HEK293T (cell line): Measurements from ENCODE around the gene PAQR7.
A peak's percentile ranks its signal among the peaks of the same experiment; 100 is the strongest.

ENCODE experiments used
- CTCF ChIA-PET: fragments of 350-600 bp; formaldehyde crosslinking; extraction: SDS; loops from one replicate; lab custom pipeline; 2021; ENCODE audit warnings: antibody characterized with exemption, inconsistent platforms; lab: Yijun Ruan, JAX
- POLR2A ChIA-PET: fragments of 350-600 bp; formaldehyde crosslinking; extraction: SDS; loops from one replicate; lab custom pipeline; 2020; ENCODE audit warnings: antibody characterized with exemption, inconsistent platforms; lab: Yijun Ruan, JAX
- DNase-seq: peaks from one replicate; pipeline ENCODE4 v3.0.0; 2012; ENCODE audit warnings: mixed read lengths; ENCODE audit errors: extremely low spot score
- ARNT ChIP-seq: fragments of 450-650 bp; IDR thresholded peaks from 2 replicates; pipeline ENCODE4 v1.6.1; 2017; ENCODE audit warnings: mild to moderate bottlenecking
- BHLHE40 ChIP-seq: fragments of 450-650 bp; IDR thresholded peaks from 2 replicates; pipeline ENCODE4 v1.6.1; 2016; ENCODE audit warnings: mild to moderate bottlenecking, moderate library complexity, borderline replicate concordance
- CTBP1 ChIP-seq: fragments of 450-650 bp; IDR thresholded peaks from 2 replicates; pipeline ENCODE4 v1.6.1; 2016; ENCODE audit warnings: borderline replicate concordance
- ELF4 ChIP-seq: fragments of 450-650 bp; IDR thresholded peaks from 2 replicates; pipeline ENCODE4 v1.6.1; 2017; ENCODE audit warnings: antibody characterized with exemption
- FOXA1 ChIP-seq: fragments of 450-650 bp; IDR thresholded peaks from 2 replicates; pipeline ENCODE4 v1.6.1; 2016; ENCODE audit warnings: mild to moderate bottlenecking
- FOXK2 ChIP-seq: fragments of 450-650 bp; IDR thresholded peaks from 2 replicates; pipeline ENCODE4 v1.6.1; 2016; ENCODE audit warnings: mild to moderate bottlenecking
- FOXM1 ChIP-seq: fragments of 450-650 bp; IDR thresholded peaks from 2 replicates; pipeline ENCODE4 v1.6.1; 2017; ENCODE audit warnings: mild to moderate bottlenecking, borderline replicate concordance
- HDGF ChIP-seq: fragments of 450-650 bp; IDR thresholded peaks from 2 replicates; pipeline ENCODE4 v1.6.1; 2017; ENCODE audit warnings: antibody characterized with exemption, borderline replicate concordance
- L3MBTL2 ChIP-seq: fragments of 450-650 bp; conservative IDR thresholded peaks from 2 replicates; pipeline ENCODE4 v1.6.1; 2016; ENCODE audit warnings: mild to moderate bottlenecking
- LEF1 ChIP-seq: fragments of 450-650 bp; IDR thresholded peaks from 2 replicates; pipeline ENCODE4 v1.6.1; 2017; ENCODE audit warnings: mild to moderate bottlenecking, borderline replicate concordance
- NFRKB ChIP-seq: fragments of 450-650 bp; IDR thresholded peaks from 2 replicates; pipeline ENCODE4 v1.6.1; 2016; ENCODE audit warnings: mild to moderate bottlenecking, moderate library complexity
- SP1 ChIP-seq: fragments of 450-650 bp; IDR thresholded peaks from 2 replicates; pipeline ENCODE4 v1.6.1; 2017
- SUZ12 ChIP-seq: fragments of 450-650 bp; IDR thresholded peaks from 2 replicates; pipeline ENCODE4 v1.6.1; 2016; ENCODE audit warnings: mild to moderate bottlenecking
- TARDBP ChIP-seq: fragments of 450-650 bp; IDR thresholded peaks from 2 replicates; pipeline ENCODE4 v1.6.1; 2016
- ZNF384 ChIP-seq: fragments of 450-650 bp; IDR thresholded peaks from 2 replicates; pipeline ENCODE4 v1.6.1; 2016
- TF ChIP-seq, protein P1 (sequence below): fragments of 450-650 bp; IDR thresholded peaks from 2 replicates; pipeline ENCODE4 v1.6.1; 2016

The PAQR7 gene

DNA sequence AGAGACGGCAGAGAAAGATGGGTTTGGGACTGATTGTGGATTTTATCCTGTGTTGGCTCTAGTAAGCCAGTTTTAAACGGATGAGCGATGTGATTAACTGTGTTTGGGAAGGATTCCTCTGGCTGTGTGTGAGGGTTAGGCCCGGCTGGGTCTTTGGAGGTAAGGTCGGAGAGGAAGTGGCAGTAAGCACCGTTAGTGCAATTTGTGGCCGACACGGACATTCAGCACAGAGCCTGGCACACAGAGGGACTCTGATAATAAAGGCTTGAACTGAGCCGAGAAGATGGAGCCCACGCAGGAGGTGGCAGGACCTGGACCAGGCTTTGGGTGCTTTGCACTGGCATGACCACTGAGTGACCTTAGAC lies 54.4 kb downstream of the PAQR7 start:
- ChIA-PET POLR2A (interaction anchor here (0.8 kb wide), 1 partner anchor 10 kb away, joined by 5 read pairs; no protein-coding TSS in a partner anchor), CTCF (no interaction called here)
- no peak for TF ChIP-seq ARNT
- no peak for TF ChIP-seq BHLHE40
- no peak for TF ChIP-seq FOXA1
- TF ChIP-seq L3MBTL2, result no peak
- TF ChIP-seq SUZ12, result no peak
- no peak for TF ChIP-seq HDGF
- no peak for TF ChIP-seq TARDBP
- TF ChIP-seq LEF1, result no peak
- no peak for TF ChIP-seq SP1
- TF ChIP-seq FOXK2, result no peak
- TF ChIP-seq, protein P1, sequence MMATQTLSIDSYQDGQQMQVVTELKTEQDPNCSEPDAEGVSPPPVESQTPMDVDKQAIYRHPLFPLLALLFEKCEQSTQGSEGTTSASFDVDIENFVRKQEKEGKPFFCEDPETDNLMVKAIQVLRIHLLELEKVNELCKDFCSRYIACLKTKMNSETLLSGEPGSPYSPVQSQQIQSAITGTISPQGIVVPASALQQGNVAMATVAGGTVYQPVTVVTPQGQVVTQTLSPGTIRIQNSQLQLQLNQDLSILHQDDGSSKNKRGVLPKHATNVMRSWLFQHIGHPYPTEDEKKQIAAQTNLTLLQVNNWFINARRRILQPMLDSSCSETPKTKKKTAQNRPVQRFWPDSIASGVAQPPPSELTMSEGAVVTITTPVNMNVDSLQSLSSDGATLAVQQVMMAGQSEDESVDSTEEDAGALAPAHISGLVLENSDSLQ, result no peak
- TF ChIP-seq FOXM1, result no peak
- DNase-seq, result no peak

DNA sequence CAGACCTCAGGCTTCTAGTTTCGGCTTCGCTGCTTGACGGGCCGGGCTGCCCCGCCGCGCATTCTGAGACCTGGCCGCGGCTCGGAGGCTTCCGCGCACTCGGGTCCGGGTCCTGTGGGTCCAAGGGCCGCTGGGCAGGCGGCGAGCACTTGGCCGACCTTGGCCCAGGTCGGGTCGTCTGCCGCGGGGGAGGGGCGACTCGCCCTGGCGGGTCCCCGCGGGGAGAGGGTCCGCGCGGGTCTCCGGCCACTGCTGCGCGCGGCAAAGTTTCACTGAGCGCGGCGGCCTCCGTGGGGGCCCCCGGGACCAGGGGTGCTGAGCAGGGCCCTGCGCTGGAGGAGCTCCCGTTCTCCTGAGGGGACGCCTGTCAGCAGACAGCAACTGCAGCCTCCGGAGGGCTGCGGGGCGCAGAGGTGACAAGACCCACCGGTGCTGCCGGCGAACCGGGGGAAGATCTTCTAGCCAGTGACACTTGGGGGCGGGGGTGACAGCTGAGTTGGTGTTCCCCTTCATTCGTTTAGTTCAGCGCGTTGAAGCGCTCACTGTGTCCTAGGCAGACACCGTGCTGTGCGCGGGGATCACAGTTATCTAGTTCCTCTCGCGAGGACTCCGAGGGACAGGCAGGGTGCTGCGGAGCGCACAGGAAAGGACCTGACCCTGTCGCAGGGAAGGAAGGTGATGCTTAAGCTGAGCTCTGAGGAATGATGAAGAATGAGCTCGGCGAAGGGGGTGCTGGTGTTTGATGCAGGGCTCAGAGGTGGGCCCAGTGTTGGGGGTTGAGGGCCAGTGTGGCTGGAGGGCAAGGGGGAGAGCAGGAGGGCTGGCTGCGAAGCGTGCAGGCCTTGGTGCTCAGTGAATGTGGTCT lies 55.0 kb downstream of the PAQR7 start:
- ChIA-PET CTCF (interaction anchor here (0.5 kb wide), 1 partner anchor 111 kb away, joined by 3 read pairs; no protein-coding TSS in a partner anchor), POLR2A (interaction anchor here (0.6 to 1.7 kb wide), 9 partner anchors 8 to 177 kb away, joined by 3 to 11 read pairs (median 3); partner anchors contain the start of genes PAFAH2 and PAQR7)
- DNase-seq, result peak; percentile 69
- TF ChIP-seq TARDBP (no peak), L3MBTL2 (peak; percentile 37)

DNA sequence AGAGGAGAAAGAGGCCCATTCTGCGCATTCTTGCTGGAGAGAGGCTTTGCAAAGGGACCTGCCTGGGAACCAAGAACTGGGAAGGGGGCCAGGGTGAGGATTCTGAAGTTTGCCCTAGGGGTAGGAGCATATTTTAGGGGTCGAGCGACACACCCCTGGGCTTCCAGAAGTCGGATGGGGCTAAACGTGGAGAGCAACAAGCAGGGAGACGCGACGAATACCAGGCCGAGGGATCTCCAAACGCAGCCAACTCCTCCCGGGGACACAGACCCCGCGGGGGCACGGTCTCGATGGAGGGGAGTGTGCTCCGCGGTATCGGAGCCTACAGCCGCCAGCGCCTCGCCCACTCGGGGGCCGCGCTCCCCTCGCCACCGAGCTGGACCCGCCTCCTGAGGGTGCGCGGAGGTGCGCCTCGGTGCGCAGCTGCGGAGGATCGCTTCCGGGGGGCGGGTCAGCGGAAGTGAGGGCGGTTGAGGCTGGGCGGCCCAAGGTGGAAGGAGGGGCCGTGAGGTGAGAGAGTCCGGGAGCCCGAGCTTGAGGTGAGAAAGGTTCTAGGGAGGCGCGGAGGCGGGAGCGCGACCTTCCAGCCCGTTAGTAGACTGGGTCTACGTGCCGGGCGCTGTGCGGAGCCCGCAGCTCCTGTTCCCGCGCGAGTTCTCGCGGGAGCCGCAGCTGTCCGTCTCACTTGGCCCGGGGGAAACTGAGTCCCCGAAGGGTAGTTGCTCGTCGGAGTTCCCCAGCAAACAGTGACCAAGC lies 55.8 kb downstream of the PAQR7 start, which contains the start of gene MTFR1L:
Gene MTFR1L (plus strand): TSS at position 464 of the 756 bp plus-strand sequence. CDS start 3,151 bp downstream, outside the sequence.
- peak; percentile 87 for DNase-seq
- TF ChIP-seq, protein P1, result peak; percentile 85
- TF ChIP-seq LEF1, result no peak
- no peak for TF ChIP-seq TARDBP
- TF ChIP-seq SUZ12, result no peak
- TF ChIP-seq ELF4, result 0 out of 2 replicates have a peak, but pooled peaks have one; percentile 23
- TF ChIP-seq FOXA1, result no peak
- no peak for TF ChIP-seq BHLHE40
- TF ChIP-seq FOXM1, result no peak
- peak; percentile 34; the same call in 1 of the 2 replicates for TF ChIP-seq L3MBTL2
- TF ChIP-seq ZNF384, result no peak
- TF ChIP-seq HDGF, result peak; percentile 41; the same call in 1 of the 2 replicates
- no peak for TF ChIP-seq ARNT
- CTCF ChIA-PET, result interaction anchor here (0.5 kb wide), 1 partner anchor 112 kb away, joined by 3 read pairs; no protein-coding TSS in a partner anchor
- POLR2A ChIA-PET, result interaction anchor here (0.7 to 1.7 kb wide), 11 partner anchors 9 to 206 kb away, joined by 3 to 11 read pairs (median 3); partner anchors contain the start of genes PAFAH2 and PAQR7

DNA sequence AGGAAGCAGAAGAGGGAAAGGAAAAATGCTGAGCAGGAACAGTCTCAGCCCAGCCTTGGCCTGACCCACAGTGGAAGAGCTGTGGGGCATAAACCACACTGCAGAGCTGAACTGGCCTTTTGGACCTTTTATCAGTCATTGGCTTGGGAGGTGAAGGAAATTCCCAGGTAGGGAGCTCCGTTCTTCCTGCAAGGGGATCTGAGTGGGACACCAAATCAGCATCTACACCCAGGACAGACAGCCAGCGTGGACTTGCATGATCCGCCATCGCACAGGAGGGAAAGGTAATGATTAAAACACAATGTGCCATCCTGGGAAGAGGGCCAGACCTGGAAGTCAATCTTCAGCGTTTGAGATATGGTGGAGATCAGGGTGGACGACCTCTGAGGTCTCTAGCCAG lies 56.9 kb downstream of the PAQR7 start:
- TF ChIP-seq ELF4 (no peak), L3MBTL2 (no peak), SP1 (no peak), FOXM1 (no peak), FOXA1 (no peak), ARNT (no peak), LEF1 (no peak), ZNF384 (no peak), SUZ12 (no peak), TARDBP (no peak), CTBP1 (no peak), FOXK2 (no peak), HDGF (no peak), NFRKB (no peak), BHLHE40 (no peak)
- TF ChIP-seq, protein P1, result no peak
- no peak for DNase-seq
- POLR2A ChIA-PET, result interaction anchor here (1.1 to 1.4 kb wide), 4 partner anchors 9 to 57 kb away, joined by 3 to 5 read pairs (median 4); partner anchors contain the start of gene PAQR7
- CTCF ChIA-PET, result interaction anchor here (1.4 kb wide), 1 partner anchor 11 kb away, joined by 4 read pairs; no protein-coding TSS in a partner anchor

DNA sequence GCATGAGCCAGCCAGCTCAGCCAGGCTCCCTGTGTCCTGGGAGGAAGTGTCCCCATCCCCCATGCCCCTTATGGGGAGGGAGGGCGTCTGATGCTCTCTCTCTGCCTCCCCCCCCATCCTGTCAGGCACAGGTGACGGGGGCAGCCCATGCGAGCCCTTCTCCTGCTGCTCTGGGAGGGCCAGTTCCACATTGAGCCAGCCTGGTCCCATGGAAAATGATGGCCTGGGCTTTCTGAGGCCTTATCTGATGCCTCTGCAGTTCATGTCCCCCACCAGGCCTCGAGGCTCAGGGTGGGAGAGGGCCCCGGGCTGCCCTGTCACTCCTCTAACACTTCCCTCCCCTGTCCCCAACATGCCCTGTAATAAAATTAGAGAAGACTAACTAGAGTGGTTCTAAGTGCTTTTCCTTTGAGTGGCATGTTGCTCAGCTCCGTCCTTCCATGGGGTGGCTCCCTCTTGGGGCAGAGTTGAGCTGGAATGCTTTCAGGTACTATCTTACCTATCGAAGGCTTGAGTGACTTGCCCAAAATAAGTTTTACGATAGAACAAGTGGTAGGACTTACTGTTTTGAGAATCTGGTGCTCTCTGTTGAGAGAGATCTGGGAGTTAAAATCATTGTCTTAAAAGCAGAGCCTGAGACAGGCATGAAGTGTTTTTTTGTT lies 57.5 kb downstream of the PAQR7 start:
- DNase-seq, result no peak
- TF ChIP-seq, protein P1, result peak; percentile 90
- no peak for TF ChIP-seq SUZ12
- ChIA-PET CTCF (interaction anchor here (1.4 kb wide), 1 partner anchor 11 kb away, joined by 4 read pairs; no protein-coding TSS in a partner anchor), POLR2A (interaction anchor here (1.1 to 1.4 kb wide), 3 partner anchors 8 to 57 kb away, joined by 4 to 5 read pairs (median 5); partner anchors contain the start of gene PAQR7)
